Panc1 (cell line): ENCODE measurements around the gene TRIM33.

Experiments
- CTCF ChIP-seq: fragments of 450-650 bp; IDR thresholded peaks from 2 replicates; pipeline ENCODE4 v1.5.1; 2017; ENCODE audit warnings: mild to moderate bottlenecking
- TF ChIP-seq, protein P1 (sequence below), 2 experiments: IDR thresholded peaks; 2 replicates each; pipeline ENCODE4 v1.6.1; 2011 to 2012; ENCODE audit warnings: low read depth in 2 of 2, control low read depth in 1 of 2, low read length in 1 of 2, mild to moderate bottlenecking in 1 of 2, moderate library complexity in 1 of 2; ENCODE audit not compliant: insufficient read depth in 1 of 2

- TF ChIP-seq, protein P1, sequence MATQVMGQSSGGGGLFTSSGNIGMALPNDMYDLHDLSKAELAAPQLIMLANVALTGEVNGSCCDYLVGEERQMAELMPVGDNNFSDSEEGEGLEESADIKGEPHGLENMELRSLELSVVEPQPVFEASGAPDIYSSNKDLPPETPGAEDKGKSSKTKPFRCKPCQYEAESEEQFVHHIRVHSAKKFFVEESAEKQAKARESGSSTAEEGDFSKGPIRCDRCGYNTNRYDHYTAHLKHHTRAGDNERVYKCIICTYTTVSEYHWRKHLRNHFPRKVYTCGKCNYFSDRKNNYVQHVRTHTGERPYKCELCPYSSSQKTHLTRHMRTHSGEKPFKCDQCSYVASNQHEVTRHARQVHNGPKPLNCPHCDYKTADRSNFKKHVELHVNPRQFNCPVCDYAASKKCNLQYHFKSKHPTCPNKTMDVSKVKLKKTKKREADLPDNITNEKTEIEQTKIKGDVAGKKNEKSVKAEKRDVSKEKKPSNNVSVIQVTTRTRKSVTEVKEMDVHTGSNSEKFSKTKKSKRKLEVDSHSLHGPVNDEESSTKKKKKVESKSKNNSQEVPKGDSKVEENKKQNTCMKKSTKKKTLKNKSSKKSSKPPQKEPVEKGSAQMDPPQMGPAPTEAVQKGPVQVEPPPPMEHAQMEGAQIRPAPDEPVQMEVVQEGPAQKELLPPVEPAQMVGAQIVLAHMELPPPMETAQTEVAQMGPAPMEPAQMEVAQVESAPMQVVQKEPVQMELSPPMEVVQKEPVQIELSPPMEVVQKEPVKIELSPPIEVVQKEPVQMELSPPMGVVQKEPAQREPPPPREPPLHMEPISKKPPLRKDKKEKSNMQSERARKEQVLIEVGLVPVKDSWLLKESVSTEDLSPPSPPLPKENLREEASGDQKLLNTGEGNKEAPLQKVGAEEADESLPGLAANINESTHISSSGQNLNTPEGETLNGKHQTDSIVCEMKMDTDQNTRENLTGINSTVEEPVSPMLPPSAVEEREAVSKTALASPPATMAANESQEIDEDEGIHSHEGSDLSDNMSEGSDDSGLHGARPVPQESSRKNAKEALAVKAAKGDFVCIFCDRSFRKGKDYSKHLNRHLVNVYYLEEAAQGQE (IDR thresholded peaks at IDR 0.05; ENCODE audit: insufficient read depth in 1 of 2, low read depth in 2 of 2, low read length in 1 of 2): no peak
- TF ChIP-seq CTCF: no peak
These were observed 25.0 kb upstream of the TRIM33 start for GRCh38 chr1:114536043-114536442.
